Neural crest cell (in vitro differentiated cells): ENCODE measurements around the gene LRRN2. TPM values are rescaled to one million over a fixed set of nuclear protein-coding genes. Genes with fewer than 3 reads are reported as not detected.

ENCODE experiments used
- DNase-seq: peaks from one replicate; pipeline ENCODE4 v3.0.0; 2021; ENCODE audit warnings: low read depth, mixed read lengths, low spot score
- H3K27ac Mint-ChIP-seq: one replicate; pipeline ENCODE4 v1.8.0; 2021; ENCODE audit warnings: mild to moderate bottlenecking, mixed read lengths; ENCODE audit not compliant: unreplicated experiment
- H3K27me3 Mint-ChIP-seq: 2 replicates; pipeline ENCODE4 v1.8.0; 2021; ENCODE audit warnings: low read depth, mild to moderate bottlenecking, mixed read lengths
- H3K36me3 Mint-ChIP-seq: 2 replicates; pipeline ENCODE4 v1.8.0; 2021; ENCODE audit warnings: low read depth, mild to moderate bottlenecking, mixed read lengths
- H3K4me1 Mint-ChIP-seq: 2 replicates; pipeline ENCODE4 v1.8.0; 2021; ENCODE audit warnings: mixed read lengths
- H3K4me3 Mint-ChIP-seq: one replicate; pipeline ENCODE4 v1.8.0; 2021; ENCODE audit warnings: mild to moderate bottlenecking, mixed read lengths
- H3K9me3 Mint-ChIP-seq: 2 replicates; pipeline ENCODE4 v1.8.0; 2021; ENCODE audit warnings: mixed read lengths
- long read RNA-seq: library from polyadenylated mRNA; unstranded; transcript quantifications from one replicate; pipeline ENCODE4 v2.0.0, GENCODE V29; 2020
- total RNA-seq: library from RNA; stranded (reverse); gene quantifications from 2 replicates; pipeline ENCODE4 v1.2.1, GENCODE V29; 2021
- TF ChIP-seq, protein P1 (sequence below): fragments of 200-600 bp; sonication (generic); conservative IDR thresholded peaks from 2 replicates; pipeline ENCODE4 v1.5.0; 2021; ENCODE audit warnings: antibody characterized with exemption, mild to moderate bottlenecking

LRRN2 gene
- total RNA-seq, result 4.5 and 5.0 TPM in 2 replicates
- long read RNA-seq, full-length matches to known transcripts, result 1 of 1 reads
- long read RNA-seq, partial matches to known transcripts, result 0 of 1 reads
- long read RNA-seq, other reads (novel, unspliced or antisense), result 0 of 1 reads

GRCh38 chr1:204685236-204686006 lies at the start of gene LRRN2:
TSS of gene LRRN2 (minus strand) at chr1:204685738. CDS start at chr1:204619992, 65,746 bp downstream.
- Mint-ChIP-seq H3K27me3 (peaks cover 52% of the 10 kb centered on the region), H3K4me1 (peaks cover 4% of the 10 kb centered on the region), H3K27ac (no peak within 1 kb of the TSS), H3K9me3 (no peaks in the 10 kb centered on the region), H3K4me3 (peak within 1 kb of the TSS; percentile 88), H3K36me3 (no peaks in the 10 kb centered on the region)
- DNase-seq, result peak; percentile 14
- TF ChIP-seq, protein P1, sequence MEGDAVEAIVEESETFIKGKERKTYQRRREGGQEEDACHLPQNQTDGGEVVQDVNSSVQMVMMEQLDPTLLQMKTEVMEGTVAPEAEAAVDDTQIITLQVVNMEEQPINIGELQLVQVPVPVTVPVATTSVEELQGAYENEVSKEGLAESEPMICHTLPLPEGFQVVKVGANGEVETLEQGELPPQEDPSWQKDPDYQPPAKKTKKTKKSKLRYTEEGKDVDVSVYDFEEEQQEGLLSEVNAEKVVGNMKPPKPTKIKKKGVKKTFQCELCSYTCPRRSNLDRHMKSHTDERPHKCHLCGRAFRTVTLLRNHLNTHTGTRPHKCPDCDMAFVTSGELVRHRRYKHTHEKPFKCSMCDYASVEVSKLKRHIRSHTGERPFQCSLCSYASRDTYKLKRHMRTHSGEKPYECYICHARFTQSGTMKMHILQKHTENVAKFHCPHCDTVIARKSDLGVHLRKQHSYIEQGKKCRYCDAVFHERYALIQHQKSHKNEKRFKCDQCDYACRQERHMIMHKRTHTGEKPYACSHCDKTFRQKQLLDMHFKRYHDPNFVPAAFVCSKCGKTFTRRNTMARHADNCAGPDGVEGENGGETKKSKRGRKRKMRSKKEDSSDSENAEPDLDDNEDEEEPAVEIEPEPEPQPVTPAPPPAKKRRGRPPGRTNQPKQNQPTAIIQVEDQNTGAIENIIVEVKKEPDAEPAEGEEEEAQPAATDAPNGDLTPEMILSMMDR, result no peak

DNA sequence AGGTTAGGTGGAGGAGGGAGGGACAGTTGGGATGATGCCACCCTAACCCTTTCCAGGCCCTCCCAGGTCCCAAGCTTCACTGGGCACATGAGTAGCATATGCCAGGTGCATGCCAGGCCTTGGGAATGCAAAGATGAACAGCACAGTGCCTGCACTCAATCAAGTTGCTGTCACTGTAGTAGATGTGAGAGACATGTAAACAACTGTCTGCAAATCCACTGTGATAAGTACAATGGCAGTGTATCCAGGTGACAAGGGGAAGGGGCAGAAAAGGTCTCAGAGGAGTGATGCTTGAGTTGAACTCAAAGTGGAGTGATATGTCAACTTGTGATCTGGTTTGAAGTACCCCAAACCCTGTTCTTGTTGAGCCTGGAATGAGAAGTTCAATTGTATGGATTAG lies 49.5 kb upstream of the LRRN2 start:
- no peaks in the 10 kb centered on the region for H3K36me3 Mint-ChIP-seq
- TF ChIP-seq, protein P1, result no peak
- H3K27me3 Mint-ChIP-seq, result peaks cover 6% of the 10 kb centered on the region
- peaks cover 9% of the 10 kb centered on the region for H3K9me3 Mint-ChIP-seq
- H3K4me1 Mint-ChIP-seq, result peaks cover 7% of the 10 kb centered on the region
- H3K4me3 Mint-ChIP-seq, result no peak overlapping the region
- H3K27ac Mint-ChIP-seq, result no peak overlapping the region
- no peak for DNase-seq

DNA sequence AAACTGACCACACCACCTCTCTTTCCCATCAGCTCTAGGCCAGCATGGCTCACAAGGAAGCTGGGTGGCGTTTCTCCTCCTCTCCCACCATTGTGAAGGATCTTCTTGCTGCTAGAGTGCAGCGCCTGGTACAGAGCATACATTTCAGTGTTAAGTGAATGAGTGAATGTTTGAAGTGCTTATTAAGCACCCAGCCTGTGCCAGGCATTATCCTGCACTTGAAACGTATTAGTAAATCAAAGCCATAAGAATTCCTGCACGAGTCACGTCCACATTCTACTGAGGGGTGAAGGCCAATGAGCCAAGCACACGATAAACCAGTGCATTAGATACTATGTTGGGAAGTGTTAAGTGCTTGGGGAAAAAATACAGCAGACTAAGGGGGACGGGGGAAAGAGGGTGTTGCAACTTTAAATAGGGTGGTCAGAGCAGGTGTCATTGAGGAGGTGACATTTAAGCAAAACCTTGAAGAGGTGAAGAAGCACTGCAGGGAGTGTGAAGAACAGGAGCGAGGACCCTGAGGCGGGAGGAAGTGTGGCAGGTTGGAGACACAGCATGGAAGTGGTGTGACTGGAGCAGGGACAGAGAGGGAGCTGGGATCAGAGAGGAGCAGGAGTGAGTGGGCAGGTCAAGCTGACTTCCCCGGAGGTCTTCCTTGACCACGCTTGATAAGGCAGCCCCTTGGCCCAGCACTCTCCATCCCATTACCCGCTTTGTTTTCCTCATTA lies 48.5 kb upstream of the LRRN2 start:
- no peak overlapping the region for H3K4me3 Mint-ChIP-seq
- no peaks in the 10 kb centered on the region for H3K36me3 Mint-ChIP-seq
- no peak for DNase-seq
- H3K27ac Mint-ChIP-seq, result peak overlapping the region; percentile 10
- H3K4me1 Mint-ChIP-seq, result peaks cover 7% of the 10 kb centered on the region
- TF ChIP-seq, protein P1, result no peak
- H3K9me3 Mint-ChIP-seq, result peaks cover 8% of the 10 kb centered on the region
- H3K27me3 Mint-ChIP-seq, result peaks cover 6% of the 10 kb centered on the region

GRCh38 chr1:204733289-204733688 lies 47.8 kb upstream of the LRRN2 start:
- H3K27me3 Mint-ChIP-seq, result peaks cover 6% of the 10 kb centered on the region
- TF ChIP-seq, protein P1, result no peak
- DNase-seq, result no peak
- no peak overlapping the region for H3K4me3 Mint-ChIP-seq
- no peak overlapping the region for H3K27ac Mint-ChIP-seq
- peaks cover 7% of the 10 kb centered on the region for H3K4me1 Mint-ChIP-seq
- peaks cover 3% of the 10 kb centered on the region for H3K9me3 Mint-ChIP-seq
- H3K36me3 Mint-ChIP-seq, result no peaks in the 10 kb centered on the region

DNA sequence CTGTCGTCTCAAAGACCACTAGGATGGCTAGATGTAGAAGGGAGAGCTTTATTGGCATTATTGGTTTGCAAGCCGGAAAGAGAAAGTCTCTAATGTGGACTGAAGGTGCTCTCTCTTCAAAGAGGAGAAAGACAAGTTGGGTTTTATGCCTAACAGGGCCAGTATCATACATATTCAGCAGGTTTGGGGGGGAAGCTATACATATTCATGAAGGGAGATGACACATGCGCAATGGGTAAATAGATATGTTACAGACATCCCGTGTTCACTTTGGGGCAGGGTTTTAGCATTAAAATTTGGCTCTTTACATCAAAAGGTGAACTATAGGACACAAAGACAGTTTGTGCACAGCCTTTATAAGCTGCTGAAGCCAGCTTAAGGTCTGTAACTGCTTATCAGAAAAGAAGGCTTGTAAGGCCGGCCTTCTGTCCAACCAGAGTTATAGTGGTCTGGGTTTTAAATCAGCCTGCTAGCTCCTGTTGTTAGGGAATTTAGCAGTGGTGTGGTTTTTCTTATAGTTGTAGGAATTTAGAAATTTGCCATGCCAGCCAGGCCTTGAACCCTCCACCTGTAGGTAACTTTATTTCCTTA lies 46.5 kb upstream of the LRRN2 start:
- Mint-ChIP-seq H3K4me3 (no peak overlapping the region), H3K27me3 (peaks cover 3% of the 10 kb centered on the region)

More for the DNA sequence above, 46.5 kb upstream of the LRRN2 start:
- Mint-ChIP-seq H3K9me3 (peaks cover 2% of the 10 kb centered on the region), H3K27ac (peak overlapping the region; percentile 7), H3K4me1 (peaks cover 7% of the 10 kb centered on the region), H3K36me3 (no peaks in the 10 kb centered on the region)
- TF ChIP-seq, protein P1, result no peak
- no peak for DNase-seq
